HepG2 (cell line): ENCODE measurements around the gene CARS1. TPM values are rescaled to one million over a fixed set of nuclear protein-coding genes. Genes with fewer than 3 reads are reported as not detected.

Experiments used
- AKNA ChIP-seq: sonication (generic); formaldehyde crosslinking; IDR thresholded peaks from 2 replicates; pipeline ENCODE4 v1.4.0; 2020; ENCODE audit warnings: missing genetic modification reagents, borderline replicate concordance
- CHCHD3 ChIP-seq: sonication (generic); formaldehyde crosslinking; IDR thresholded peaks from 2 replicates; pipeline ENCODE4 v1.8.0; 2022; ENCODE audit warnings: mild to moderate bottlenecking, missing genetic modification reagents, moderate library complexity
- FOXA1 ChIP-seq, 2 experiments: fragments of 450-650 bp in 1 of 2; sonication (generic) in 1 of 2; formaldehyde crosslinking in 1 of 2; IDR thresholded peaks; 2 replicates each; pipeline versions ENCODE4 v1.4.0 to v1.6.1; 2016 to 2020; ENCODE audit warnings: missing genetic modification reagents in 1 of 2
- FOXP1 ChIP-seq, 2 experiments: fragments of 450-650 bp in 1 of 2; IDR thresholded peaks; 2 replicates each; pipeline ENCODE4 v1.6.1; 2017 to 2018; ENCODE audit warnings: antibody characterized with exemption in 1 of 2
- HNF4G ChIP-seq, 2 experiments: sonication (generic) in 1 of 2; formaldehyde crosslinking in 1 of 2; IDR thresholded peaks; 2 replicates each; pipeline versions ENCODE4 v1.4.0 to v1.6.1; 2011 to 2020; ENCODE audit warnings: borderline replicate concordance in 2 of 2, low read depth in 2 of 2, mild to moderate bottlenecking in 2 of 2, low read length in 1 of 2, missing genetic modification reagents in 1 of 2, moderate library complexity in 1 of 2
- MAF1 ChIP-seq: sonication (generic); formaldehyde crosslinking; IDR thresholded peaks from 2 replicates; pipeline ENCODE4 v1.5.0; 2020; ENCODE audit warnings: missing genetic modification reagents, borderline replicate concordance
- ZNF253 ChIP-seq: sonication (generic); formaldehyde crosslinking; IDR thresholded peaks from 2 replicates; pipeline ENCODE4 v1.8.0; 2022; ENCODE audit warnings: mild to moderate bottlenecking, missing genetic modification reagents, borderline replicate concordance
- ZNF329 ChIP-seq: sonication (generic); formaldehyde crosslinking; IDR thresholded peaks from 2 replicates; pipeline ENCODE4 v1.9.0; 2021; ENCODE audit warnings: low read depth, mild to moderate bottlenecking, missing genetic modification reagents
- ZNF496 ChIP-seq: sonication (generic); formaldehyde crosslinking; IDR thresholded peaks from 2 replicates; pipeline ENCODE4 v1.8.1; 2023; ENCODE audit warnings: mild to moderate bottlenecking, moderate library complexity, missing genetic modification reagents; ENCODE audit not compliant: insufficient replicate concordance
- polyA plus RNA-seq, 8 experiments: library from polyadenylated mRNA; depleted of rRNA in 3 of 8; stranded (reverse) in 7 of 8; unstranded in 1 of 8; fragments of >200 nt; fragmentation: Illumina TruSeq in 4 of 8; extraction: Trizol in 4 of 8; gene quantifications; 2 replicates each; pipeline versions ENCODE4 v1.2.1 to v1.2.3, GENCODE V29; 2011 to 2016; ENCODE audit warnings: low read depth in 4 of 8, missing spikeins in 1 of 8, mixed read lengths in 1 of 8; ENCODE audit not compliant: insufficient read depth in 1 of 8
- total RNA-seq, 5 experiments: library from RNA; depleted of rRNA; stranded (reverse); fragments of >200 nt; fragmentation: Illumina TruSeq; extraction: Trizol; gene quantifications; 2 replicates each; pipeline ENCODE4 v1.2.3, GENCODE V29; 2016; ENCODE audit warnings: low read depth in 1 of 5
- TF ChIP-seq, protein P1 (sequence below): sonication (generic); formaldehyde crosslinking; IDR thresholded peaks from 2 replicates; pipeline ENCODE4 v1.4.0; 2020; ENCODE audit warnings: mild to moderate bottlenecking, missing genetic modification reagents
- TF ChIP-seq, protein P2 (sequence below): sonication (generic); formaldehyde crosslinking; IDR thresholded peaks from 2 replicates; pipeline ENCODE4 v1.4.0; 2020; ENCODE audit warnings: missing genetic modification reagents, mild to moderate bottlenecking, borderline replicate concordance

CARS1 gene
- total and polyA plus RNA-seq, 2 of the 13 experiments (the other 11 are each of a cell fraction or from before 2014, with no cell fraction given) = 33.8 to 47.0 TPM

GRCh38 chr11:3057069-3057963, at the start of gene CARS1 (continued):
- TF ChIP-seq, protein P1, sequence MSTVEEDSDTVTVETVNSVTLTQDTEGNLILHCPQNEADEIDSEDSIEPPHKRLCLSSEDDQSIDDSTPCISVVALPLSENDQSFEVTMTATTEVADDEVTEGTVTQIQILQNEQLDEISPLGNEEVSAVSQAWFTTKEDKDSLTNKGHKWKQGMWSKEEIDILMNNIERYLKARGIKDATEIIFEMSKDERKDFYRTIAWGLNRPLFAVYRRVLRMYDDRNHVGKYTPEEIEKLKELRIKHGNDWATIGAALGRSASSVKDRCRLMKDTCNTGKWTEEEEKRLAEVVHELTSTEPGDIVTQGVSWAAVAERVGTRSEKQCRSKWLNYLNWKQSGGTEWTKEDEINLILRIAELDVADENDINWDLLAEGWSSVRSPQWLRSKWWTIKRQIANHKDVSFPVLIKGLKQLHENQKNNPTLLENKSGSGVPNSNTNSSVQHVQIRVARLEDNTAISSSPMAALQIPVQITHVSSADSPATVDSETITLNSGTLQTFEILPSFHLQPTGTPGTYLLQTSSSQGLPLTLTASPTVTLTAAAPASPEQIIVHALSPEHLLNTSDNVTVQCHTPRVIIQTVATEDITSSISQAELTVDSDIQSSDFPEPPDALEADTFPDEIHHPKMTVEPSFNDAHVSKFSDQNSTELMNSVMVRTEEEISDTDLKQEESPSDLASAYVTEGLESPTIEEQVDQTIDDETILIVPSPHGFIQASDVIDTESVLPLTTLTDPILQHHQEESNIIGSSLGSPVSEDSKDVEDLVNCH (CRISPR knock-in tag) = no peak
- TF ChIP-seq ZNF329 (CRISPR knock-in tag) (no peak), CHCHD3 (0 out of 2 replicates have a peak, but pooled peaks have one; percentile 16), FOXA1 (IDR thresholded peaks at IDR 0.05) (no peak), FOXA1 (CRISPR knock-in tag; IDR thresholded peaks at IDR 0.05) (no peak; the same call in 1 of the 2 replicates), HNF4G (IDR thresholded peaks at IDR 0.05; ENCODE audit: borderline replicate concordance, low read depth, low read length) (no peak), HNF4G (CRISPR knock-in tag; IDR thresholded peaks at IDR 0.05; ENCODE audit: borderline replicate concordance, low read depth) (peak; percentile 79), ZNF253 (CRISPR knock-in tag) (no peak), ZNF496 (CRISPR knock-in tag) (no peak), AKNA (CRISPR knock-in tag) (0 out of 2 replicates have a peak, but pooled peaks have one; percentile 46), FOXP1 (IDR thresholded peaks at IDR 0.05) (no peak), FOXP1 (CRISPR knock-in tag; IDR thresholded peaks at IDR 0.05) (no peak), MAF1 (CRISPR knock-in tag) (peak; percentile 57; the same call in 1 of the 2 replicates)
- TF ChIP-seq, protein P2, sequence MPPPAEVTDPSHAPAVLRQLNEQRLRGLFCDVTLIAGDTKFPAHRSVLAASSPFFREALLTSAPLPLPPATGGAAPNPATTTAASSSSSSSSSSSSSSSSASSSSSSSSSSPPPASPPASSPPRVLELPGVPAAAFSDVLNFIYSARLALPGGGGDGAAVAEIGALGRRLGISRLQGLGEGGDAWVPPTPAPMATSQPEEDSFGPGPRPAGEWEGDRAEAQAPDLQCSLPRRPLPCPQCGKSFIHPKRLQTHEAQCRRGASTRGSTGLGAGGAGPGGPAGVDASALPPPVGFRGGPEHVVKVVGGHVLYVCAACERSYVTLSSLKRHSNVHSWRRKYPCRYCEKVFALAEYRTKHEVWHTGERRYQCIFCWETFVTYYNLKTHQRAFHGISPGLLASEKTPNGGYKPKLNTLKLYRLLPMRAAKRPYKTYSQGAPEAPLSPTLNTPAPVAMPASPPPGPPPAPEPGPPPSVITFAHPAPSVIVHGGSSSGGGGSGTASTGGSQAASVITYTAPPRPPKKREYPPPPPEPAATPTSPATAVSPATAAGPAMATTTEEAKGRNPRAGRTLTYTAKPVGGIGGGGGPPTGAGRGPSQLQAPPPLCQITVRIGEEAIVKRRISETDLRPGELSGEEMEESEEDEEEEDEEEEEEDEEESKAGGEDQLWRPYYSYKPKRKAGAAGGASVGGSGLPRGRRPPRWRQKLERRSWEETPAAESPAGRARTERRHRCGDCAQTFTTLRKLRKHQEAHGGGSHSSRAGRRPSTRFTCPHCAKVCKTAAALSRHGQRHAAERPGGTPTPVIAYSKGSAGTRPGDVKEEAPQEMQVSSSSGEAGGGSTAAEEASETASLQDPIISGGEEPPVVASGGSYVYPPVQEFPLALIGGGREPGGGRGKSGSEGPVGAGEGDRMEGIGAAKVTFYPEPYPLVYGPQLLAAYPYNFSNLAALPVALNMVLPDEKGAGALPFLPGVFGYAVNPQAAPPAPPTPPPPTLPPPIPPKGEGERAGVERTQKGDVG = no peak; the same call in 1 of the 2 replicates
